Esophagus (tissue), 2 donors: ENCODE measurements around the gene SPTBN4. TPM values are rescaled to one million over a fixed set of nuclear protein-coding genes. Genes with fewer than 3 reads are reported as not detected.
"Not testable (repeated sequence)": the region's sequence is repeated elsewhere in the genome, so short reads cannot be mapped to it uniquely, and the experiment has no call there.

Source experiments
- H3K27ac ChIP-seq, 2 donors: one replicate each; pipeline ENCODE4 v1.5.1; 2013; ENCODE audit warnings: low read depth in 2 of 2, mild to moderate bottlenecking in 2 of 2, inconsistent platforms in 1 of 2, low read length in 1 of 2, moderate library complexity in 1 of 2
- H3K27me3 ChIP-seq, 2 donors: one replicate each; pipeline ENCODE4 v1.6.1; 2013; ENCODE audit warnings: low read length in 2 of 2, control low read depth in 1 of 2, mild to moderate bottlenecking in 1 of 2; ENCODE audit not compliant: insufficient read depth in 2 of 2, control insufficient read depth in 1 of 2
- H3K36me3 ChIP-seq, 2 donors: one replicate each; pipeline ENCODE4 v1.6.1; 2013; ENCODE audit warnings: low read length in 1 of 2; ENCODE audit not compliant: control insufficient read depth in 2 of 2, insufficient read depth in 2 of 2
- H3K4me1 ChIP-seq, 2 donors: one replicate each; pipeline ENCODE4 v1.6.1; 2013; ENCODE audit warnings: low read length in 1 of 2; ENCODE audit not compliant: control insufficient read depth in 2 of 2, insufficient read depth in 2 of 2
- H3K4me3 ChIP-seq, 2 donors: one replicate each; pipeline ENCODE4 v1.5.1; 2013; ENCODE audit warnings: low read length in 2 of 2, mild to moderate bottlenecking in 2 of 2, low read depth in 1 of 2, moderate library complexity in 1 of 2
- H3K9me3 ChIP-seq, 2 donors: one replicate each; pipeline ENCODE4 v1.6.1; 2013; ENCODE audit warnings: mild to moderate bottlenecking in 2 of 2, low read depth in 1 of 2, low read length in 1 of 2, moderate library complexity in 1 of 2; ENCODE audit not compliant: control insufficient read depth in 2 of 2, insufficient read depth in 1 of 2
- WGBS, 2 donors: extraction: QIAGEN DNeasy Blood & Tissue Kit; methylation state at CpG; one replicate each; pipeline ENCODE4 v1.1.7; 2013; 5-methylcytosine and 5-hydroxymethylcytosine counted together
- polyA plus RNA-seq, 2 donors: library from polyadenylated mRNA; stranded (reverse); fragments of 200-250 nt; gene quantifications; one replicate each; pipeline ENCODE4 v1.2.3, GENCODE V29; 2013
- donor health status: healthy with polysubstance abuse.
- donor health status: Bipolar disorder and iron deficiency.

Gene SPTBN4
- polyA plus RNA-seq, 2 donors: 0.68 to 1.2 TPM

GRCh38 chr19:40533508-40533907 is 66.7 kb downstream of the SPTBN4 start:
- no peak overlapping the region for H3K4me3 ChIP-seq

GRCh38 chr19:40534148-40534547 is 67.3 kb downstream of the SPTBN4 start:
- no peak overlapping the region for H3K4me3 ChIP-seq
- H3K9me3 ChIP-seq: peaks cover 0 to 4% of the 10 kb centered on the region in 2 donors
- H3K27ac ChIP-seq: no peak overlapping the region
- H3K27me3 ChIP-seq: no peaks in the 10 kb centered on the region
- no peaks in the 10 kb centered on the region for H3K36me3 ChIP-seq
- WGBS, 2 donors: 80 to 84% methylated on average over 4 of the region's 4 CpGs
- peaks cover 0 to 2% of the 10 kb centered on the region in 2 donors for H3K4me1 ChIP-seq

More at GRCh38 chr19:40533508-40533907, 66.7 kb downstream of the SPTBN4 start:
- peaks cover 0 to 4% of the 10 kb centered on the region in 2 donors for H3K9me3 ChIP-seq
- H3K36me3 ChIP-seq: no peaks in the 10 kb centered on the region
- WGBS, 2 donors: 79 to 88% methylated on average over 2 of the region's 2 CpGs
- no peak overlapping the region for H3K27ac ChIP-seq
- H3K4me1 ChIP-seq: peaks cover 0 to 5% of the 10 kb centered on the region in 2 donors
- no peaks in the 10 kb centered on the region for H3K27me3 ChIP-seq

GRCh38 chr19:40539070-40539469 is 72.3 kb downstream of the SPTBN4 start:
- 55 to 68% methylated on average over 4 of the region's 4 CpGs for WGBS, 2 donors
- Histone ChIP-seq H3K27ac (no peak overlapping the region), H3K4me3 (no peak overlapping the region), H3K9me3 (peaks cover 0 to 2% of the 10 kb centered on the region in 2 donors), H3K27me3 (no peaks in the 10 kb centered on the region), H3K4me1 (peaks cover 0 to 2% of the 10 kb centered on the region in 2 donors), H3K36me3 (no peaks in the 10 kb centered on the region)

- H3K27ac ChIP-seq: no peak overlapping the region
- H3K27me3 ChIP-seq: no peaks in the 10 kb centered on the region
- H3K9me3 ChIP-seq: no peaks in the 10 kb centered on the region
- 38 to 42% methylated on average over 6 of the region's 6 CpGs for WGBS, 2 donors
- H3K4me3 ChIP-seq: no peak overlapping the region
- H3K4me1 ChIP-seq: peaks cover 0 to 2% of the 10 kb centered on the region in 2 donors
- no peaks in the 10 kb centered on the region for H3K36me3 ChIP-seq
Measured at GRCh38 chr19:40542202-40542859, 75.5 kb downstream of the SPTBN4 start.

- no peak overlapping the region for H3K4me3 ChIP-seq
- H3K27ac ChIP-seq: no peak overlapping the region
- H3K36me3 ChIP-seq: no peaks in the 10 kb centered on the region
- no peaks in the 10 kb centered on the region for H3K9me3 ChIP-seq
- WGBS, 2 donors: 89 to 93% methylated on average over 6 of the region's 6 CpGs
- no peaks in the 10 kb centered on the region for H3K27me3 ChIP-seq
- peaks cover 0 to 2% of the 10 kb centered on the region in 2 donors for H3K4me1 ChIP-seq
Measured at GRCh38 chr19:40543029-40543597, 76.3 kb downstream of the SPTBN4 start.

GRCh38 chr19:40546153-40546841 is 79.5 kb downstream of the SPTBN4 start:
- not testable (repeated sequence) for H3K36me3 ChIP-seq, H3K9me3 ChIP-seq, H3K27me3 ChIP-seq, H3K27ac ChIP-seq, H3K4me3 ChIP-seq, H3K4me1 ChIP-seq
- WGBS, 2 donors: 76 to 80% methylated on average over 3 of the region's 3 CpGs

- not testable (repeated sequence) for H3K36me3 ChIP-seq, H3K9me3 ChIP-seq, H3K27ac ChIP-seq, H3K4me3 ChIP-seq, H3K27me3 ChIP-seq, H3K4me1 ChIP-seq
- 84 to 86% methylated on average over 4 of the region's 4 CpGs for WGBS, 2 donors
Measured at GRCh38 chr19:40547190-40547589, 80.4 kb downstream of the SPTBN4 start.

GRCh38 chr19:40547836-40548235 is 81.0 kb downstream of the SPTBN4 start:
- Histone ChIP-seq H3K4me1 (peaks cover 2 to 4% of the 10 kb centered on the region in 2 donors), H3K36me3 (no peaks in the 10 kb centered on the region), H3K27ac (no peak overlapping the region), H3K9me3 (no peaks in the 10 kb centered on the region), H3K4me3 (no peak overlapping the region), H3K27me3 (no peaks in the 10 kb centered on the region)
- WGBS, 2 donors: 78 to 86% methylated on average over 1 of the region's 1 CpG

- H3K27me3 ChIP-seq: peaks cover 0 to 5% of the 10 kb centered on the region in 2 donors
- H3K4me1 ChIP-seq: peaks cover 5% of the 10 kb centered on the region in 2 donors
- WGBS, 2 donors: 6 to 7% methylated on average over 31 to 43 of the region's 43 CpGs
- no peaks in the 10 kb centered on the region for H3K9me3 ChIP-seq
- H3K36me3 ChIP-seq: no peaks in the 10 kb centered on the region
- H3K4me3 ChIP-seq: no peak overlapping the region
- H3K27ac ChIP-seq: no peak overlapping the region
Measured at GRCh38 chr19:40549007-40549708, 82.4 kb downstream of the SPTBN4 start.
